Measurements from ENCODE around the gene SURF2.
A peak's percentile ranks its signal among the peaks of the same experiment; 100 is the strongest.
"Not testable (repeated sequence)": the region's sequence is repeated elsewhere in the genome, so short reads cannot be mapped to it uniquely, and the experiment has no call there.

Gene SURF2

DNA sequence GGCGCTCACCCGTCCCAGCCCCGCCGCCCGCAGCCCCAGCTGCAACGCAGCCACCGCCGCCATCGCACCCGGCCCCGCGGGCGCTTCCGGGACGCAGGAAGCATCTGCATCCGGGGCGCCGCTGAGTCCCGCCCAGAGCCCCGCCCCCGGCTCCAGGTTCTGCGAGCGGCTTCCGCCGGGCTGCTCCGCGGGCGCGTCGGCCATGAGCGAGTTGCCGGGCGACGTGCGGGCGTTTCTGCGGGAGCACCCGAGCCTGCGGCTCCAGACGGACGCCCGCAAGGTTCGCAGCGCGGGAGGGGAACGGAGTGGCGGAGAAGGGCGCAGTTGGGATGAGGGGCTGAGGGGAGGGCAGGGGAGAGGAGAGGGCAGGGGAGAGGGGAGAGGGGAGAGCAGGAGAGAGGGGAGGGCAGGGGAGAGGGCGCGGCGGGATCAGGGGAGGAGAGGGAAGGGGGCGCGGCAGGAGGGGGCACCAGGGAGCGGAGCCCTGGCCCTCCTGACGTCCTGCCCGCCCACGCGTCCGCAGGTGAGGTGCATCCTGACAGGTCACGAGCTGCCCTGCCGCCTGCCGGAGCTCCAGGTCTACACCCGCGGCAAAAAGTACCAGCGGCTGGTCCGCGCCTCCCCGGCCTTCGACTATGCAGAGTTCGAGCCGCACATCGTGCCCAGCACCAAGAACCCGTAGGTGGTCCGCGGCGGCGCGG, at the start of gene SURF2, which contains the start of gene SURF1:
SURF2 (plus strand) TSS at position 160 of the 701 bp plus-strand sequence; CDS start at position 203, 43 bp downstream.
SURF1 (minus strand) TSS at position 97 of the 701 bp plus-strand sequence; CDS start at position 63, 34 bp downstream.
- no peak within 1 kb of the TSS for H3K4me3 ChIP-seq (IDR thresholded peaks at IDR 0.05; ENCODE audit: insufficient read depth, low read depth, low read length)
- TF ChIP-seq, protein P1, sequence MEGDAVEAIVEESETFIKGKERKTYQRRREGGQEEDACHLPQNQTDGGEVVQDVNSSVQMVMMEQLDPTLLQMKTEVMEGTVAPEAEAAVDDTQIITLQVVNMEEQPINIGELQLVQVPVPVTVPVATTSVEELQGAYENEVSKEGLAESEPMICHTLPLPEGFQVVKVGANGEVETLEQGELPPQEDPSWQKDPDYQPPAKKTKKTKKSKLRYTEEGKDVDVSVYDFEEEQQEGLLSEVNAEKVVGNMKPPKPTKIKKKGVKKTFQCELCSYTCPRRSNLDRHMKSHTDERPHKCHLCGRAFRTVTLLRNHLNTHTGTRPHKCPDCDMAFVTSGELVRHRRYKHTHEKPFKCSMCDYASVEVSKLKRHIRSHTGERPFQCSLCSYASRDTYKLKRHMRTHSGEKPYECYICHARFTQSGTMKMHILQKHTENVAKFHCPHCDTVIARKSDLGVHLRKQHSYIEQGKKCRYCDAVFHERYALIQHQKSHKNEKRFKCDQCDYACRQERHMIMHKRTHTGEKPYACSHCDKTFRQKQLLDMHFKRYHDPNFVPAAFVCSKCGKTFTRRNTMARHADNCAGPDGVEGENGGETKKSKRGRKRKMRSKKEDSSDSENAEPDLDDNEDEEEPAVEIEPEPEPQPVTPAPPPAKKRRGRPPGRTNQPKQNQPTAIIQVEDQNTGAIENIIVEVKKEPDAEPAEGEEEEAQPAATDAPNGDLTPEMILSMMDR (conservative IDR thresholded peaks at IDR 0.05; ENCODE audit: low read depth, low read length): no peak
- H3K4me1 ChIP-seq (ENCODE audit: low read depth, poor library complexity, severe bottlenecking): peaks cover 21% of the 10 kb centered on the region
- peak within 1 kb of the TSS; percentile 95 for H3K4me2 ChIP-seq
- peak within 1 kb of the TSS; percentile 50; the same call in 1 of the 2 replicates for H3K9ac ChIP-seq
- H3K27ac ChIP-seq: peak within 1 kb of the TSS; percentile 53
- H4K20me1 ChIP-seq (ENCODE audit: insufficient read depth): no peaks in the 10 kb centered on the region; the same call in 1 of the 2 replicates
- 0 out of 2 replicates have a peak, but pooled peaks cover 3% of the 10 kb centered on the region for H3K36me3 ChIP-seq (ENCODE audit: insufficient read depth)
- peak within 1 kb of the TSS; percentile 34 for H2AFZ ChIP-seq (ENCODE audit: low read depth)
- peaks cover 24% of the 10 kb centered on the region; the same call in 1 of the 2 replicates for H3K79me2 ChIP-seq (ENCODE audit: insufficient read depth, low read depth)
- no peaks in the 10 kb centered on the region for H3K27me3 ChIP-seq (ENCODE audit: insufficient read depth, low read depth)

DNA sequence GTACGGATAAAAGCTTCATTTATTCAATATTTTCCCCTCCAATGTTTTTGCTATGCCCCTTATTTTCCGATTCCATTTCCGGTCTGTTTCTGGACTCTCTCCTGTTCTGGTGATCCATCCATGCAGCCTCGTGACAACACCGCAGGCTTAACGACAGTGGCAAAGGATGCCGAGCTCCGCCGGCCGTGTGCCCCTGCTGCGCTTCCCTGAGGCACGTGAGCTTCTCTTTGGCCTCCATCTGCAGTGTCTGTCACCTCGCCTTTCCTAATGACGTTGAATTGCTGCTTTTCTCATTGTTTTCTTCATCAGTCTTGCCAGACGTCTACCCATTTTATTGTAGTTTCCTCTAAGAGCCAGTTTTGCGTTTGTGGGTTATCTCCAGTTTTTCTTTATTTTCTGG, 49.0 kb upstream of the SURF2 start:
- Histone ChIP-seq H3K36me3 (ENCODE audit: insufficient read depth) (no peaks in the 10 kb centered on the region), H3K27ac (no peak overlapping the region), H3K4me2 (no peak overlapping the region), H3K4me1 (ENCODE audit: low read depth, poor library complexity, severe bottlenecking) (no peaks in the 10 kb centered on the region), H3K4me3 (IDR thresholded peaks at IDR 0.05; ENCODE audit: insufficient read depth, low read depth, low read length) (no peak overlapping the region), H4K20me1 (ENCODE audit: insufficient read depth) (no peaks in the 10 kb centered on the region), H3K9ac (no peak overlapping the region), H2AFZ (ENCODE audit: low read depth) (no peak overlapping the region), H3K27me3 (ENCODE audit: insufficient read depth, low read depth) (peaks cover 69% of the 10 kb centered on the region), H3K79me2 (ENCODE audit: insufficient read depth, low read depth) (no peaks in the 10 kb centered on the region)
- TF ChIP-seq, protein P1 (conservative IDR thresholded peaks at IDR 0.05; ENCODE audit: low read depth, low read length): no peak

GRCh38 chr9:133309608-133310007, 46.7 kb upstream of the SURF2 start:
- Histone ChIP-seq H3K79me2 (ENCODE audit: insufficient read depth, low read depth) (no peaks in the 10 kb centered on the region), H3K4me3 (IDR thresholded peaks at IDR 0.05; ENCODE audit: insufficient read depth, low read depth, low read length) (no peak overlapping the region), H3K4me1 (ENCODE audit: low read depth, poor library complexity, severe bottlenecking) (no peaks in the 10 kb centered on the region), H4K20me1 (ENCODE audit: insufficient read depth) (no peaks in the 10 kb centered on the region), H3K36me3 (ENCODE audit: insufficient read depth) (no peaks in the 10 kb centered on the region), H2AFZ (ENCODE audit: low read depth) (no peak overlapping the region), H3K9ac (no peak overlapping the region), H3K4me2 (no peak overlapping the region), H3K27ac (no peak overlapping the region), H3K27me3 (ENCODE audit: insufficient read depth, low read depth) (peaks cover 50% of the 10 kb centered on the region)
- TF ChIP-seq, protein P1 (conservative IDR thresholded peaks at IDR 0.05; ENCODE audit: low read depth, low read length): no peak

GRCh38 chr9:133315997-133316396, 40.4 kb upstream of the SURF2 start:
- H3K9ac ChIP-seq: no peak overlapping the region
- no peaks in the 10 kb centered on the region for H3K36me3 ChIP-seq (ENCODE audit: insufficient read depth)
- H3K27me3 ChIP-seq (ENCODE audit: insufficient read depth, low read depth): peaks cover 23% of the 10 kb centered on the region
- H2AFZ ChIP-seq (ENCODE audit: low read depth): no peak overlapping the region
- no peaks in the 10 kb centered on the region for H4K20me1 ChIP-seq (ENCODE audit: insufficient read depth)
- H3K4me2 ChIP-seq: no peak overlapping the region
- H3K4me3 ChIP-seq (IDR thresholded peaks at IDR 0.05; ENCODE audit: insufficient read depth, low read depth, low read length): no peak overlapping the region
- H3K4me1 ChIP-seq (ENCODE audit: low read depth, poor library complexity, severe bottlenecking): no peaks in the 10 kb centered on the region
- H3K79me2 ChIP-seq (ENCODE audit: insufficient read depth, low read depth): no peaks in the 10 kb centered on the region
- TF ChIP-seq, protein P1 (conservative IDR thresholded peaks at IDR 0.05; ENCODE audit: low read depth, low read length): no peak
- H3K27ac ChIP-seq: no peak overlapping the region

DNA sequence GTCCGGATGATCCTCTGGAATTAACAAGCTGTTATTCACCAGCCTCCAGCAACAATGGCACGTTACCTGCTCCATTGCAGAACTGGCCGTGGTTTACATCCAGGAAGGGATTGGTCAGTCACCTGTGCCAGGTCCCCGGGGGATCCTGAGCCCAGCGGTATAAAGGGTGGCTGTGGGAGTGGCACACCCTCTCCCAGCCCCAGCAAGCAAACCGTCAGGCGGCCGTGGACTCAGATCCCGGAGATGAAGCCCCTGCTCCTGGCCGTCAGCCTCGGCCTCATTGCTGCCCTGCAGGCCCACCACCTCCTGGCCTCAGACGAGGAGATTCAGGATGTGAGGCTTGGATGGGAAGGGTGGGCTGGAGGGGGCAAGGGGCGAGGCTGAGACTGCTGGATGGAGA, 38.8 kb upstream of the SURF2 start:
- H3K4me3 ChIP-seq (IDR thresholded peaks at IDR 0.05; ENCODE audit: insufficient read depth, low read depth, low read length); H3K4me2 ChIP-seq; H3K27ac ChIP-seq; H2AFZ ChIP-seq (ENCODE audit: low read depth); H3K79me2 ChIP-seq (ENCODE audit: insufficient read depth, low read depth); H4K20me1 ChIP-seq (ENCODE audit: insufficient read depth); H3K36me3 ChIP-seq (ENCODE audit: insufficient read depth); H3K4me1 ChIP-seq (ENCODE audit: low read depth, poor library complexity, severe bottlenecking); H3K9ac ChIP-seq: not testable (repeated sequence)
- H3K27me3 ChIP-seq (ENCODE audit: insufficient read depth, low read depth): peaks cover 33% of the 10 kb centered on the region
